SK-N-SH (cell line): Measurements from ENCODE around the gene DENND1A. TPM values are rescaled to one million over a fixed set of nuclear protein-coding genes. Genes with fewer than 3 reads are reported as not detected.

Experiments
- CTCF ChIA-PET: fragments of 300-600, 350-600 bp; formaldehyde crosslinking; extraction: SDS; loops from one replicate; lab custom pipeline; 2021; lab: Yijun Ruan, JAX
- POLR2A ChIA-PET: fragments of 350-600 bp; sonication (Branson Sonifier 250); formaldehyde crosslinking; extraction: SDS; loops from one replicate; lab custom pipeline; 2020; ENCODE audit warnings: antibody characterized with exemption, inconsistent platforms; lab: Yijun Ruan, JAX
- DNase-seq: peaks from one replicate; pipeline ENCODE4 v3.0.0; 2012
- H2AFZ ChIP-seq: fragments of 200-600 bp; sonication (generic); 2 replicates; pipeline ENCODE4 v1.8.1; 2016; ENCODE audit warnings: antibody characterized with exemption, mild to moderate bottlenecking, low read depth
- H3F3A ChIP-seq: fragments of 200-600 bp; sonication (generic); replicated peaks from 2 replicates; pipeline ENCODE3; 2016; ENCODE audit warnings: antibody characterized with exemption, mild to moderate bottlenecking; ENCODE audit not compliant: insufficient read depth
- H3K27ac ChIP-seq, 2 experiments: fragments of 200-500 bp in 1 of 2; fragments of 200-600 bp in 1 of 2; sonication (Bioruptor generic) in 1 of 2; sonication (generic), shearing (Covaris generic) in 1 of 2; 2 replicates each; pipeline versions ENCODE4 v1.5.1 to v1.6.1; 2014 to 2016; ENCODE audit warnings: low read depth in 2 of 2, inconsistent platforms in 1 of 2, low read length in 1 of 2, mild to moderate bottlenecking in 1 of 2, mixed read lengths in 1 of 2
- H3K27me3 ChIP-seq: fragments of 200-600 bp; sonication (generic), shearing (Covaris generic); 2 replicates; pipeline ENCODE4 v1.6.1; 2016; ENCODE audit warnings: mixed run types; ENCODE audit not compliant: insufficient read depth
- H3K36me3 ChIP-seq, 2 experiments: fragments of 200-500 bp in 1 of 2; fragments of 200-600 bp in 1 of 2; sonication (Bioruptor generic) in 1 of 2; sonication (generic) in 1 of 2; replicated peaks in 1 of 2; 2 replicates each; pipeline versions ENCODE3 to v1.5.1; 2014 to 2016; ENCODE audit warnings: low read length in 1 of 2, mild to moderate bottlenecking in 1 of 2; ENCODE audit not compliant: insufficient read depth in 2 of 2, control insufficient read depth in 1 of 2
- H3K4me1 ChIP-seq, 2 experiments: fragments of 200-500 bp in 1 of 2; fragments of 200-600 bp in 1 of 2; sonication (Bioruptor generic) in 1 of 2; sonication (generic), shearing (Covaris generic) in 1 of 2; 2 replicates each; pipeline versions ENCODE4 v1.5.1 to v1.6.1; 2014 to 2016; ENCODE audit warnings: low read depth in 1 of 2, low read length in 1 of 2, mixed run types in 1 of 2; ENCODE audit not compliant: insufficient read depth in 2 of 2, control insufficient read depth in 1 of 2
- H3K4me2 ChIP-seq: fragments of 200-600 bp; sonication (generic), shearing (Covaris generic); 2 replicates; pipeline ENCODE4 v1.6.1; 2017; ENCODE audit warnings: mixed run types
- H3K4me3 ChIP-seq, 2 experiments: fragments of 200-500 bp in 1 of 2; fragments of 200-600 bp in 1 of 2; sonication (Bioruptor generic) in 1 of 2; sonication (generic), shearing (Covaris generic) in 1 of 2; 2 replicates each; pipeline versions ENCODE4 v1.5.1 to v1.8.1; 2014 to 2016; ENCODE audit warnings: low read depth in 2 of 2, inconsistent platforms in 1 of 2, low read length in 1 of 2, mild to moderate bottlenecking in 1 of 2, mixed read lengths in 1 of 2, moderate library complexity in 1 of 2
- H3K79me2 ChIP-seq: fragments of 200-600 bp; sonication (generic); 2 replicates; pipeline ENCODE4 v1.8.1; 2017; ENCODE audit warnings: mild to moderate bottlenecking; ENCODE audit not compliant: insufficient read depth
- H3K9ac ChIP-seq: fragments of 200-600 bp; sonication (generic); 2 replicates; pipeline ENCODE4 v1.6.1; 2017; ENCODE audit warnings: mixed run types
- H3K9me2 ChIP-seq: fragments of 200-600 bp; sonication (generic); 2 replicates; pipeline ENCODE4 v1.6.1; 2017; ENCODE audit warnings: mixed run types
- H3K9me3 ChIP-seq: fragments of 200-600 bp; sonication (generic); 2 replicates; pipeline ENCODE4 v1.6.1; 2017; ENCODE audit warnings: mixed run types, mild to moderate bottlenecking, moderate library complexity
- H4K20me1 ChIP-seq: fragments of 200-600 bp; sonication (generic); 2 replicates; pipeline ENCODE4 v1.6.1; 2017; ENCODE audit warnings: mild to moderate bottlenecking, mixed run types; ENCODE audit not compliant: insufficient read depth
- JUND ChIP-seq: IDR thresholded peaks from 2 replicates; pipeline ENCODE4 v1.4.0; 2012
- MEF2A ChIP-seq: IDR thresholded peaks from 2 replicates; pipeline ENCODE4 v1.4.0; 2012; ENCODE audit warnings: low read depth, borderline replicate concordance
- RAD21 ChIP-seq: IDR thresholded peaks from 2 replicates; pipeline ENCODE4 v1.6.1; 2012; ENCODE audit warnings: mild to moderate bottlenecking, low read length
- RCOR1 ChIP-seq: fragments of 150-350 bp; IDR thresholded peaks from 2 replicates; pipeline ENCODE4 v1.6.1; 2017; ENCODE audit warnings: antibody characterized with exemption, low read length
- RFX5 ChIP-seq: IDR thresholded peaks from 2 replicates; pipeline ENCODE4 v1.6.1; 2012; ENCODE audit warnings: mild to moderate bottlenecking, improper control_type of control experiment, low read length
- RXRA ChIP-seq: IDR thresholded peaks from 2 replicates; pipeline ENCODE4 v1.4.0; 2012; ENCODE audit warnings: low read depth, mild to moderate bottlenecking, borderline replicate concordance
- SIN3A ChIP-seq: IDR thresholded peaks from 2 replicates; pipeline ENCODE4 v1.6.1; 2012; ENCODE audit warnings: low read depth, mild to moderate bottlenecking, low read length, moderate library complexity, borderline replicate concordance
- WGBS: methylation state at CpG from one replicate; pipeline ENCODE4 v1.1.6; 2017; ENCODE audit warnings: low lambda C conversion rate; 5-methylcytosine and 5-hydroxymethylcytosine counted together
- polyA plus RNA-seq, 3 experiments: library from polyadenylated mRNA; depleted of rRNA; stranded (reverse); fragments of >200 nt; gene quantifications; 2 replicates each; pipeline ENCODE4 v1.2.3, GENCODE V29; 2012
- TF ChIP-seq, protein P1 (sequence below): IDR thresholded peaks from 2 replicates; pipeline ENCODE4; 2012

DENND1A gene
- polyA plus RNA-seq, 1 of the 3 experiments (the other 2 are of a cell fraction), result 25.4 TPM

DNA sequence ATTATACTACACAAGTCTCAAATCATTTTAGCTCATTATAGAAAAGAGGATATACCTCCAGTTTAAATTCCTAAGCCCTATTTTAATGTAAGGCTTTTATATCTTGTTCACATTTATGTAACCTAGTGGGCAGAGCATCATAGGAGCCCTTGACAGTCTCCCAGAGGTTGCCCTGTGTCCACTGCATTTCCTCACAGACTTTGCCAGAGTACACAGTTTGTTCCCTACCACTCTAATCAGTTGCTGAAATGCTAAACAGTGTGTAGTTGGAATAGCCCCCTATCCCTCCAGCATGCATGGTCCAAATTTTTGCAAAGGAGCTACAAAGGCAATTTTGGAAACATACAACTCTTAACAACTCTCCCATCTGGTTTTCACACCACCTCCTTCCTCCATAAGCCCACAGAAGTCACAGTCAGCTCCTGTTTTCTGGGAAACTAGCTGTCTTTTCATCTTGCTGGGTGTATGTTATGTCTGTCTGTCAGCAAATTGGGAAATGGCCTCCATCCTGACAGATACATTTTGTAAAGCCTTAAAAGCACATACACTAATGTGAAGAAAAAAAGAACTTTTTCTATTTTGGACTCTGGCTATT, 212.2 kb downstream of the DENND1A start:
- Histone ChIP-seq H3K27ac (no peak overlapping the region), H3K4me2 (no peak overlapping the region), H3F3A (peaks cover 3% of the 10 kb centered on the region), H3K9me3 (no peaks in the 10 kb centered on the region), H3K9ac (no peak overlapping the region), H3K4me3 (no peak overlapping the region), H3K27me3 (no peaks in the 10 kb centered on the region), H3K36me3 (no peaks in the 10 kb centered on the region), H4K20me1 (no peaks in the 10 kb centered on the region), H3K4me1 (peaks cover 4 to 5% of the 10 kb centered on the region in 2 experiments; a peak in 2 of 4 replicates), H3K79me2 (no peaks in the 10 kb centered on the region), H3K9me2 (no peaks in the 10 kb centered on the region), H2AFZ (no peak overlapping the region)
- ChIA-PET POLR2A (no interaction called here), CTCF (interaction anchor here (0.6 to 1.4 kb wide), 2 partner anchors 17 to 272 kb away, joined by 3 read pairs; no protein-coding TSS in a partner anchor)
- DNase-seq, result no peak
- TF ChIP-seq RCOR1, result no peak

DNA sequence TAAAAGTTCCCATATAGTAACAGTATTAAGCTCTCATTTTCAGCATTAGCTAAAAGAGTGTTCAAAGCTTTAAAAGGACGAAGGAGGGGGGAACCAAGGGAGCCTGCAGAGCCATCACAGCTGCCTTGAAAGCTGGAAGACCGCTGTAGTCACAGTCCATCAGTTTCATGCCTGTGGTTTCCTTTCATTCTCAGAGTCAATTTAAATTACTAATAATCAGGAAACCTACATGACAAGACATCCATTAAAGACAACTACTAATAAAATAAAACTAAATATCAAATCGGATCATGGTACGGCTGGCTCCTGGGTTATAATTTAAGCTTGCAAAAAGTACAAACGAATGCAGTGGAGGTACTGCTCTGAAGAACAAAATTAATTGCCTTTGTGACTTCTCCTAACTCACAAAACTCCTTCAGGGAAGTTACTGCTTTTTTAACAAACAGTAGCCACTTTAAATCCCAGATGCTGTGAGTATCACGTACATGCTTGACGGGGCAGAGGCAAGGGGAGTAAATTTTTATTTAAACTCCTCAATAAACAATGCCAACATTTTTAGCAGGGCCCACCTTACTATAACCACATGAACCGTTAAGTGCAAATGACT, 213.5 kb downstream of the DENND1A start:
- H3K79me2 ChIP-seq, result no peaks in the 10 kb centered on the region
- H3F3A ChIP-seq, result peaks cover 3% of the 10 kb centered on the region
- DNase-seq, result no peak
- no peaks in the 10 kb centered on the region for H3K36me3 ChIP-seq
- WGBS, result 78% methylated on average over 8 of the region's 8 CpGs
- no peaks in the 10 kb centered on the region for H4K20me1 ChIP-seq
- H3K4me2 ChIP-seq, result no peak overlapping the region
- H3K4me1 ChIP-seq, result peaks cover 4 to 5% of the 10 kb centered on the region in 2 experiments; a peak in 2 of 4 replicates
- TF ChIP-seq RXRA (no peak), JUND (no peak), MEF2A (no peak)
- TF ChIP-seq, protein P1, sequence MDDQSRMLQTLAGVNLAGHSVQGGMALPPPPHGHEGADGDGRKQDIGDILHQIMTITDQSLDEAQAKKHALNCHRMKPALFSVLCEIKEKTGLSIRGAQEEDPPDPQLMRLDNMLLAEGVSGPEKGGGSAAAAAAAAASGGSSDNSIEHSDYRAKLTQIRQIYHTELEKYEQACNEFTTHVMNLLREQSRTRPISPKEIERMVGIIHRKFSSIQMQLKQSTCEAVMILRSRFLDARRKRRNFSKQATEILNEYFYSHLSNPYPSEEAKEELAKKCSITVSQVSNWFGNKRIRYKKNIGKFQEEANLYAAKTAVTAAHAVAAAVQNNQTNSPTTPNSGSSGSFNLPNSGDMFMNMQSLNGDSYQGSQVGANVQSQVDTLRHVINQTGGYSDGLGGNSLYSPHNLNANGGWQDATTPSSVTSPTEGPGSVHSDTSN, result peak; percentile 44; the same call in 1 of the 2 replicates
- no peak overlapping the region for H2AFZ ChIP-seq
- H3K9me3 ChIP-seq, result no peaks in the 10 kb centered on the region
- no peak overlapping the region for H3K9ac ChIP-seq
- POLR2A ChIA-PET, result interaction anchor here (0.6 kb wide), 1 partner anchor 26 kb away, joined by 3 read pairs; no protein-coding TSS in a partner anchor
- no peak overlapping the region for H3K27ac ChIP-seq
- CTCF ChIA-PET, result no interaction called here
- no peak overlapping the region for H3K4me3 ChIP-seq
- H3K27me3 ChIP-seq, result no peaks in the 10 kb centered on the region
- H3K9me2 ChIP-seq, result no peaks in the 10 kb centered on the region

DNA sequence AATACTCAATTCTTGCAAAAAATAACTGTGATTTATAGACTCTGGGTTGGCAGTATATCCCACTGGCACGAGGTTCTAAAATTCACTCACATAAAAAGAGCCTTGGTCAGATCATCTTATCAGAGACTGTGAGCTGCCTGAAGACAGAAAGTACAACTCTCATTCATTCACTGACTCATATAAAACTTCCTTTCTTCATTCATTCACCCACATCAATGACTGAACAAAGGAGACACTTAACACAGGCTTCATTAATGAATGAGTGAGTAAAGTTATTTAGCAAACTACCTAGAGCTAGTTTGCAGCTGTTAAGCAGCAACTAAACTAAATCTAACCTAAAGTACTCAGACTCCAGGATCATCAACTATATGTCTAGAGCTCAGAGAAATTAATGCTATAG, 214.7 kb downstream of the DENND1A start:
- Histone ChIP-seq H3K79me2 (no peaks in the 10 kb centered on the region), H4K20me1 (no peaks in the 10 kb centered on the region), H3K27me3 (no peaks in the 10 kb centered on the region), H3F3A (peaks cover 3% of the 10 kb centered on the region), H3K27ac (no peak overlapping the region), H3K9me2 (no peaks in the 10 kb centered on the region), H3K9ac (no peak overlapping the region), H3K4me2 (no peak overlapping the region), H3K4me3 (no peak overlapping the region), H3K4me1 (peaks cover 4 to 5% of the 10 kb centered on the region in 2 experiments; a peak in 2 of 4 replicates), H2AFZ (no peak overlapping the region), H3K9me3 (no peaks in the 10 kb centered on the region), H3K36me3 (no peaks in the 10 kb centered on the region)
- POLR2A ChIA-PET, result no interaction called here
- TF ChIP-seq MEF2A (no peak), RAD21 (no peak), RFX5 (no peak), SIN3A (no peak), RXRA (no peak)
- WGBS, result 100% methylated on average over 1 of the region's 1 CpG
- no peak for DNase-seq
- CTCF ChIA-PET, result no interaction called here
